ENCODE measurements around the gene CSN3.
"Not testable (repeated sequence)": the region's sequence is repeated elsewhere in the genome, so short reads cannot be mapped to it uniquely, and the experiment has no call there.

CSN3 gene

GRCh38 chr4:70242297-70242696 is at the start of gene CSN3:
Gene CSN3 (plus strand): TSS chr4:70242597. CDS start chr4:70244820, 2,223 bp downstream.
- H3K27me3 Mint-ChIP-seq; ATAC-seq (ENCODE audit: low read depth); H3K4me3 Mint-ChIP-seq; DNase-seq (ENCODE audit: low spot score in 2 of 2); H3K36me3 Mint-ChIP-seq; H3K9me3 Mint-ChIP-seq; H3K4me1 Mint-ChIP-seq; H3K27ac Mint-ChIP-seq: not testable (repeated sequence)

GRCh38 chr4:70192895-70193294 is 49.5 kb upstream of the CSN3 start:
- H3K27me3 Mint-ChIP-seq: no peaks in the 10 kb centered on the region
- H3K27ac Mint-ChIP-seq: no peak overlapping the region
- peaks cover 6% of the 10 kb centered on the region for H3K9me3 Mint-ChIP-seq
- DNase-seq (ENCODE audit: low spot score in 2 of 2) (no peak), ATAC-seq (ENCODE audit: low read depth) (no peak)
- no peaks in the 10 kb centered on the region for H3K4me1 Mint-ChIP-seq
- H3K4me3 Mint-ChIP-seq: no peak overlapping the region
- H3K36me3 Mint-ChIP-seq: no peaks in the 10 kb centered on the region

GRCh38 chr4:70195425-70195824 is 47.0 kb upstream of the CSN3 start, which contains the start of gene ODAM:
Gene ODAM (plus strand): TSS chr4:70195725. CDS start chr4:70196544, 819 bp downstream.
- no peaks in the 10 kb centered on the region for H3K36me3 Mint-ChIP-seq
- ATAC-seq (ENCODE audit: low read depth): no peak
- no peaks in the 10 kb centered on the region for H3K27me3 Mint-ChIP-seq
- no peak for DNase-seq (ENCODE audit: low spot score in 2 of 2)
- H3K9me3 Mint-ChIP-seq: peaks cover 3% of the 10 kb centered on the region
- H3K4me1 Mint-ChIP-seq: no peaks in the 10 kb centered on the region
- H3K27ac Mint-ChIP-seq: no peak within 1 kb of the TSS
- H3K4me3 Mint-ChIP-seq: no peak within 1 kb of the TSS

- ATAC-seq (ENCODE audit: low read depth) (no peak), DNase-seq (ENCODE audit: low spot score in 2 of 2) (no peak)
- Mint-ChIP-seq H3K36me3 (no peaks in the 10 kb centered on the region), H3K27ac (no peak overlapping the region), H3K9me3 (no peaks in the 10 kb centered on the region), H3K27me3 (no peaks in the 10 kb centered on the region), H3K4me3 (no peak overlapping the region), H3K4me1 (no peaks in the 10 kb centered on the region)
These were observed 45.5 kb upstream of the CSN3 start for GRCh38 chr4:70196857-70197256.

- ATAC-seq (ENCODE audit: low read depth) (no peak), DNase-seq (ENCODE audit: low spot score in 2 of 2) (no peak)
- Mint-ChIP-seq H3K27ac (no peak overlapping the region), H3K27me3 (no peaks in the 10 kb centered on the region), H3K4me3 (no peak overlapping the region), H3K9me3 (no peaks in the 10 kb centered on the region), H3K4me1 (no peaks in the 10 kb centered on the region), H3K36me3 (no peaks in the 10 kb centered on the region)
These were observed 44.6 kb upstream of the CSN3 start for GRCh38 chr4:70197842-70198241.

- no peak for DNase-seq (ENCODE audit: low spot score in 2 of 2)
- no peak overlapping the region for H3K27ac Mint-ChIP-seq
- H3K36me3 Mint-ChIP-seq: no peaks in the 10 kb centered on the region
- ATAC-seq (ENCODE audit: low read depth): no peak
- H3K4me1 Mint-ChIP-seq: no peaks in the 10 kb centered on the region
- no peaks in the 10 kb centered on the region for H3K27me3 Mint-ChIP-seq
- H3K9me3 Mint-ChIP-seq: no peaks in the 10 kb centered on the region
- H3K4me3 Mint-ChIP-seq: no peak overlapping the region
These were observed 38.8 kb upstream of the CSN3 start for GRCh38 chr4:70203601-70204000.

GRCh38 chr4:70212752-70213151 is 29.6 kb upstream of the CSN3 start:
- not testable (repeated sequence) for H3K36me3 Mint-ChIP-seq

GRCh38 chr4:70216109-70216508 is 26.3 kb upstream of the CSN3 start:
- H3K9me3 Mint-ChIP-seq; H3K4me1 Mint-ChIP-seq; ATAC-seq (ENCODE audit: low read depth); H3K27me3 Mint-ChIP-seq; H3K36me3 Mint-ChIP-seq; DNase-seq (ENCODE audit: low spot score in 2 of 2); H3K4me3 Mint-ChIP-seq; H3K27ac Mint-ChIP-seq: not testable (repeated sequence)

More at GRCh38 chr4:70212752-70213151, 29.6 kb upstream of the CSN3 start:
- not testable (repeated sequence) for H3K27me3 Mint-ChIP-seq; H3K9me3 Mint-ChIP-seq; H3K4me3 Mint-ChIP-seq; H3K4me1 Mint-ChIP-seq; DNase-seq (ENCODE audit: low spot score in 2 of 2); ATAC-seq (ENCODE audit: low read depth); H3K27ac Mint-ChIP-seq

- DNase-seq (ENCODE audit: low spot score in 2 of 2); H3K4me3 Mint-ChIP-seq; H3K27me3 Mint-ChIP-seq; ATAC-seq (ENCODE audit: low read depth); H3K4me1 Mint-ChIP-seq; H3K9me3 Mint-ChIP-seq; H3K36me3 Mint-ChIP-seq; H3K27ac Mint-ChIP-seq: not testable (repeated sequence)
These were observed 25.8 kb upstream of the CSN3 start for GRCh38 chr4:70216550-70216949.

GRCh38 chr4:70221389-70221788 is 21.0 kb upstream of the CSN3 start:
- not testable (repeated sequence) for DNase-seq (ENCODE audit: low spot score in 2 of 2); H3K27ac Mint-ChIP-seq; H3K4me1 Mint-ChIP-seq; H3K9me3 Mint-ChIP-seq; H3K36me3 Mint-ChIP-seq; ATAC-seq (ENCODE audit: low read depth); H3K27me3 Mint-ChIP-seq; H3K4me3 Mint-ChIP-seq

GRCh38 chr4:70221818-70222217 is 20.6 kb upstream of the CSN3 start:
- H3K4me3 Mint-ChIP-seq; DNase-seq (ENCODE audit: low spot score in 2 of 2); H3K9me3 Mint-ChIP-seq; H3K27me3 Mint-ChIP-seq; H3K27ac Mint-ChIP-seq; H3K4me1 Mint-ChIP-seq; ATAC-seq (ENCODE audit: low read depth); H3K36me3 Mint-ChIP-seq: not testable (repeated sequence)

- DNase-seq (ENCODE audit: low spot score in 2 of 2): no peak
- no peak for ATAC-seq (ENCODE audit: low read depth)
- Mint-ChIP-seq H3K27me3 (no peaks in the 10 kb centered on the region), H3K9me3 (no peaks in the 10 kb centered on the region), H3K4me3 (no peak within 1 kb of the TSS), H3K27ac (no peak within 1 kb of the TSS), H3K4me1 (no peaks in the 10 kb centered on the region), H3K36me3 (no peaks in the 10 kb centered on the region)
These were observed 16.6 kb upstream of the CSN3 start, which contains the start of gene FDCSP for GRCh38 chr4:70225824-70226223. Gene FDCSP (plus strand): TSS chr4:70226124. CDS start chr4:70231195, 5,071 bp downstream.

- ATAC-seq (ENCODE audit: low read depth) (no peak), DNase-seq (ENCODE audit: low spot score in 2 of 2) (no peak)
- Mint-ChIP-seq H3K9me3 (no peaks in the 10 kb centered on the region), H3K36me3 (no peaks in the 10 kb centered on the region), H3K4me3 (no peak overlapping the region), H3K4me1 (no peaks in the 10 kb centered on the region), H3K27me3 (no peaks in the 10 kb centered on the region), H3K27ac (no peak overlapping the region)
These were observed 6.3 kb upstream of the CSN3 start for GRCh38 chr4:70236125-70236524.

- DNase-seq (ENCODE audit: low spot score in 2 of 2) (no peak), ATAC-seq (ENCODE audit: low read depth) (no peak)
- Mint-ChIP-seq H3K4me3 (no peak overlapping the region), H3K27me3 (no peaks in the 10 kb centered on the region), H3K36me3 (no peaks in the 10 kb centered on the region), H3K4me1 (no peaks in the 10 kb centered on the region), H3K9me3 (no peaks in the 10 kb centered on the region), H3K27ac (no peak overlapping the region)
These were observed 3.1 kb upstream of the CSN3 start for GRCh38 chr4:70239131-70239883.

Data from memory B cell (primary cell).